Mononuclear cell (primary cell): Measurements from ENCODE around the gene NXPH3. TPM values are rescaled to one million over a fixed set of nuclear protein-coding genes. Genes with fewer than 3 reads are reported as not detected.

Source experiments
- total RNA-seq: library from RNA; depleted of rRNA; stranded (reverse); fragments of >200 nt; gene quantifications from one replicate; pipeline ENCODE4 v1.2.3, GENCODE V29; 2012

NXPH3 gene
- total RNA-seq, 1 donor: not detected

Other genes with a start within 250 kb of the NXPH3 start
- 48.9 TPM for gene ZNF652, start 213.6 kb upstream of the NXPH3 start, total RNA-seq
- 28.7 TPM for gene PHB1, start 161.0 kb upstream of the NXPH3 start, total RNA-seq
- 0.21 TPM for gene NGFR, start 80.6 kb upstream of the NXPH3 start, total RNA-seq
- gene SPOP, start 102.2 kb downstream of the NXPH3 start, total RNA-seq: 27.4 TPM
- gene SLC35B1, start 132.1 kb downstream of the NXPH3 start, total RNA-seq: 38.7 TPM
- gene FAM117A, start 188.3 kb downstream of the NXPH3 start, total RNA-seq: 15.7 TPM
- gene KAT7, start 212.8 kb downstream of the NXPH3 start, total RNA-seq: 133 TPM